Trophoblast cell (in vitro differentiated cells and primary cell): ENCODE results near the gene TNFSF15.
"Not testable (repeated sequence)": the region's sequence is repeated elsewhere in the genome, so short reads cannot be mapped to it uniquely, and the experiment has no call there.

Experiments
- DNase-seq, 2 donors: peaks; one replicate each; pipeline ENCODE4 v3.0.0-alpha.2; 2016
- H2AFZ ChIP-seq: 2 replicates; pipeline ENCODE4 v1.6.1; 2013; ENCODE audit warnings: low read length, moderate library complexity, mild to moderate bottlenecking; ENCODE audit not compliant: insufficient read depth, poor library complexity
- H2AK5ac ChIP-seq: 2 replicates; pipeline ENCODE4 v1.6.1; 2013; ENCODE audit warnings: mild to moderate bottlenecking, low read length
- H2BK120ac ChIP-seq: 2 replicates; pipeline ENCODE4 v1.6.1; 2013; ENCODE audit warnings: low read length, mild to moderate bottlenecking, moderate library complexity; ENCODE audit not compliant: insufficient read depth, poor library complexity
- H2BK12ac ChIP-seq: 2 replicates; pipeline ENCODE4 v1.6.1; 2013; ENCODE audit warnings: mild to moderate bottlenecking, low read length, moderate library complexity
- H2BK5ac ChIP-seq: 2 replicates; pipeline ENCODE4 v1.6.1; 2013; ENCODE audit warnings: low read length, low read depth, moderate library complexity, mild to moderate bottlenecking; ENCODE audit not compliant: poor library complexity
- H3K14ac ChIP-seq: 2 replicates; pipeline ENCODE4 v1.6.1; 2013; ENCODE audit warnings: mild to moderate bottlenecking, low read length
- H3K18ac ChIP-seq: 2 replicates; pipeline ENCODE4 v1.6.1; 2013; ENCODE audit warnings: mild to moderate bottlenecking, low read length
- H3K23ac ChIP-seq: 2 replicates; pipeline ENCODE4 v1.6.1; 2013; ENCODE audit warnings: low read length
- H3K27ac ChIP-seq: 2 replicates; pipeline ENCODE4 v1.5.1; 2013; ENCODE audit warnings: low read depth, mild to moderate bottlenecking, inconsistent platforms, low read length, moderate library complexity
- H3K27me3 ChIP-seq: 2 replicates; pipeline ENCODE4 v1.6.1; 2013; ENCODE audit warnings: inconsistent platforms, mild to moderate bottlenecking, low read length, moderate library complexity; ENCODE audit not compliant: insufficient read depth
- H3K36me3 ChIP-seq, 2 experiments: 1 replicate in 1 of 2; 2 replicates in 1 of 2; pipeline ENCODE4 v1.6.1; 2013; ENCODE audit warnings: low read length in 2 of 2, mild to moderate bottlenecking in 2 of 2, moderate library complexity in 1 of 2; ENCODE audit not compliant: insufficient read depth in 2 of 2, control insufficient read depth in 1 of 2
- H3K4ac ChIP-seq: 2 replicates; pipeline ENCODE4 v1.6.1; 2013; ENCODE audit warnings: low read depth, mild to moderate bottlenecking, low read length, moderate library complexity
- H3K4me1 ChIP-seq, 2 experiments: 1 replicate in 1 of 2; 2 replicates in 1 of 2; pipeline ENCODE4 v1.6.1; 2013; ENCODE audit warnings: low read length in 2 of 2, mild to moderate bottlenecking in 2 of 2, moderate library complexity in 1 of 2; ENCODE audit not compliant: insufficient read depth in 2 of 2, control insufficient read depth in 1 of 2
- H3K4me2 ChIP-seq: 2 replicates; pipeline ENCODE4 v1.6.1; 2013; ENCODE audit warnings: inconsistent platforms, mild to moderate bottlenecking, low read length, moderate library complexity
- H3K4me3 ChIP-seq: 2 replicates; pipeline ENCODE4 v1.5.1; 2013; ENCODE audit warnings: mild to moderate bottlenecking, low read depth, low read length, inconsistent platforms
- H3K79me1 ChIP-seq: one replicate; pipeline ENCODE4 v1.6.1; 2013; ENCODE audit warnings: low read length
- H3K79me2 ChIP-seq: 2 replicates; pipeline ENCODE4 v1.6.1; 2013; ENCODE audit warnings: low read length, mild to moderate bottlenecking; ENCODE audit not compliant: control insufficient read depth, insufficient read depth, poor library complexity
- H3K9ac ChIP-seq: 2 replicates; pipeline ENCODE4 v1.6.1; 2013; ENCODE audit warnings: mild to moderate bottlenecking, low read length
- H3K9me3 ChIP-seq: 2 replicates; pipeline ENCODE4 v1.6.1; 2013; ENCODE audit warnings: low read depth, mild to moderate bottlenecking, control low read depth, inconsistent platforms, low read length; ENCODE audit not compliant: insufficient read depth
- H4K12ac ChIP-seq: 2 replicates; pipeline ENCODE4 v1.6.1; 2013; ENCODE audit warnings: low read depth, mild to moderate bottlenecking, low read length, moderate library complexity
- H4K8ac ChIP-seq: 2 replicates; pipeline ENCODE4 v1.6.1; 2013; ENCODE audit warnings: low read depth, mild to moderate bottlenecking, low read length, moderate library complexity
- H4K91ac ChIP-seq: one replicate; pipeline ENCODE4 v1.6.1; 2013; ENCODE audit warnings: low read depth, mild to moderate bottlenecking, low read length, moderate library complexity
- WGBS: extraction: QIAGEN DNeasy Blood & Tissue Kit; methylation state at CpG from one replicate; pipeline ENCODE4 v1.1.7; 2013; ENCODE audit warnings: missing lambda C conversion rate; ENCODE audit not compliant: insufficient read length, insufficient coverage; ENCODE audit errors: extremely low coverage; 5-methylcytosine and 5-hydroxymethylcytosine counted together

Gene TNFSF15

DNA sequence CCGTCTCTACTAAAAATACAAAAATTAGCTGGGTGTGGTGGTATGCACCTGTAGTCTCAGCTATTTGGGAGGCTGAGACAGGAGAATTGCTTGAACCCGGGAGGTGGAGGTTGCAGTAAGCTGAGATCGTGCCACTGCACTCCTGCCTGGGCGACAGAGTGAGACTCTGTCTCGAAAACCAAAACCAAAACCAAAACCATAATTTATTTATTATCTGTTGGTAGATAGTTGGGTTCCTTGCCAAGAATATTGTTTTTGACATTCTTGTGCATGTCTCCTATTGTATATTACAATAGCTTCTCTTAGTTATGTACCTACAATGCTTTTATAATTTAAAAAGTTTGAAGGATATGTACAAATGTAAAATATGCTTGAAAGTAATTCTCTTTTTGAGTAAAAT lies 70.7 kb downstream of the TNFSF15 start:
- H2BK120ac ChIP-seq, H4K8ac ChIP-seq, H3K4me1 ChIP-seq, H2BK5ac ChIP-seq, H3K27me3 ChIP-seq, H3K79me2 ChIP-seq, H2AK5ac ChIP-seq, H3K23ac ChIP-seq, H3K18ac ChIP-seq, H3K9me3 ChIP-seq, H3K36me3 ChIP-seq, H3K14ac ChIP-seq, H4K12ac ChIP-seq, H3K9ac ChIP-seq, H3K79me1 ChIP-seq, H4K91ac ChIP-seq, H2AFZ ChIP-seq, H3K4ac ChIP-seq, H3K4me3 ChIP-seq, DNase-seq, H3K4me2 ChIP-seq, H2BK12ac ChIP-seq, H3K27ac ChIP-seq: not testable (repeated sequence)
- WGBS, result no CpG with 5 or more reads among the region's 5 CpGs
